Measurements from ENCODE around the gene STEAP4.
"Not testable (repeated sequence)": the region's sequence is repeated elsewhere in the genome, so short reads cannot be mapped to it uniquely, and the experiment has no call there.

The STEAP4 gene

GRCh38 chr7:88311675-88312036 is 5.0 kb upstream of the STEAP4 start:
- DNase-seq: no peak

DNA sequence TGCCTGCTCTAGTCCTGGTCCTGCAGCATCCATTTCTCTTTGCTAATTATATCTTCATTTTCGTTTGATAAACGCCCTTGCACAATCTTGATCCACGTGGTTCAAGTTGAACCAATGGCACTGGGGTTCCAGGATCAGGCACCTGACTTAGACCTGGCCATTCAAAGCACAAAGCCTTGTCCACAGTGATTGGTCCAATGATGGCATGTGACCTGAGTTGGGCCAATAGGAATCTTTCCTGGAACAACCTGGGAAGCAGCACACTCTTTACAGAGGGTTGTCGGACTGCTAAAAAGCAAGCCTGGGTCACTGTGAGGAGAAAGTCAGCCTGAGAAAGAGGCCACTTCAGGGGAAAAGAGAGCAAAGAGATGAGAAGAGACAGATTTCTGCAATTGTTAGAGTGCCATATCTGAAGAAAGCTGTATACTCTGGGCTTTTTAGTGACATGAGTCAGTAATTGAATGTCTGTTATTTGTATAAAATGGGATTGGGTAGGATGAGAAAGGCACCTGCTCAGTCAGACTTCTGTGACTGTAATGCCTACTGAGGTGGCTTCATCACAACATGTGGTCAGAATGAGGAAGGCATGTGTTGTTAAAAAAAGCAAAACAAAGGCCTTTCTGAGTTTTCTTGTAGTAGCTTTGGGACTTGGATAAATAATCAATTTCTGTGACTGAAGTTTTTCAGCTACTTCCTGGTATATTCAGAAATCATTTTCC is 4.4 kb upstream of the STEAP4 start:
- no peak for DNase-seq

DNA sequence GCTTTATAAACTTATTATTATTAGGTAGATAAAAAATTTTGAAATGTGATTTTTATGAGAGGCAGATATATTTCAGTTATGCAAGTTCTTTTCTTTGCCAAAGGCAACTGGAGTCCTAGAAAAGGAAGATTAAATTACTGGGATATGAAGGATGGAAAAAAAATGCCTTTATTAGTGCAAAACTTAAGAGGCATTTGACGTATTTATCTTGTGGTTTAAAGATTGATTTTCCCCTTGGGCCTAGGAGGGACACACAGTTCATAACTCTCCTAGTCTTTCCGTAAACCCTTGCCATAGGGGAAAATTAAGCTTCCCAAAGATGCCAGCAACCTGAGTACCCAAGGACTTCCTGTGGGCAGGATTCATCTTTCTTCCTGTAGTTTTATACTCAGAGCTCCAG is 3.1 kb upstream of the STEAP4 start:
- no peak for DNase-seq

- DNase-seq: no peak
Measured at GRCh38 chr7:88307823-88308222, 1.1 kb upstream of the STEAP4 start.

- DNase-seq: no peak
Measured at GRCh38 chr7:88307412-88307811, 718 bp upstream of the STEAP4 start.

- no peak for DNase-seq
Measured at GRCh38 chr7:88305044-88305443, 1.6 kb downstream of the STEAP4 start.

GRCh38 chr7:88302486-88302885 is 4.2 kb downstream of the STEAP4 start:
- DNase-seq: no peak

- DNase-seq: no peak
Measured at GRCh38 chr7:88301924-88302323, 4.8 kb downstream of the STEAP4 start.

DNA sequence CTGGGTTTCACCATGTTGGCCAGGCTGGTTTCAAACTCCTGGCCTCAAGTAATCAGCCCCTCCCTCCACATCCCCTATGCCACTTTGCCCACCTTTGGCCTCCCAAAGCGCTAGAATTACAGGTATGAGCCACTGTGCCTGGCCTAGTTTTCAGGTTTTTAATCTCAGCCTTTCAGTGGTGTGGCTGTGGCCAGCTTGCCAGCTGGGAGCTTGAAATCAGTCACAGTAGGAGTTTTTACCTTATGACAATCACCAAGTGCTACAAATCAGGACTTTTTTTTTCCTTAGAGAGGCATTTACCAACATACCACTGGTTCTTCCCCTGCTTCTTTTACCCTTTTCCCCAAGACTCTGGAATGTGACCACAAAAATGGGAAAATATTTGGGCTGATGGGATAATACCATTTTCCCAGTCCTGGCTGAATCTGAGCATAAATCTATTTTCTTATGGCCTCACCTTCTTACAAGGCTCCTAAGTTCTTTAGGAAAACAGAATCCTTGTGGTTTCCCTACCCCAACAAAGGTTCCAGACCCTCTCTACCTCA is 6.2 kb downstream of the STEAP4 start:
- no peak for DNase-seq

DNA sequence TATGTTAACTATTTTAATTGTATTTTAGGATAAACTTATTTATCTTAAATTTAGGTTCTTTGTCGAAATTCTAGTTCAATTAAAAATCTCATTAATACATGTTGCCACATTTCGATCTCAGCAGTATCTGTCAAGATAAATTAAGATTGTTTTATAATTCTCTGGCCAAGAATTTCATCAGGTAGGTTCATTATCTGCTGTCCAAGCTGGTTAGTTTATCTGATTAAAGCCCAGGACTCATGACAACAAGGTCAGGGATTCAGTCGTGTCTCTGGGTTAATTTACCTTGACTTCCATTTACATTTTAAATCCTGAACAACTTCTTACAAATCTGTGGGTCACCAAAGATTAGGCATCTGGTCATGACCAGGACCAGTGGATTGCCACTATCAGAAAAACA is 7.6 kb downstream of the STEAP4 start:
- no peak for DNase-seq

DNA sequence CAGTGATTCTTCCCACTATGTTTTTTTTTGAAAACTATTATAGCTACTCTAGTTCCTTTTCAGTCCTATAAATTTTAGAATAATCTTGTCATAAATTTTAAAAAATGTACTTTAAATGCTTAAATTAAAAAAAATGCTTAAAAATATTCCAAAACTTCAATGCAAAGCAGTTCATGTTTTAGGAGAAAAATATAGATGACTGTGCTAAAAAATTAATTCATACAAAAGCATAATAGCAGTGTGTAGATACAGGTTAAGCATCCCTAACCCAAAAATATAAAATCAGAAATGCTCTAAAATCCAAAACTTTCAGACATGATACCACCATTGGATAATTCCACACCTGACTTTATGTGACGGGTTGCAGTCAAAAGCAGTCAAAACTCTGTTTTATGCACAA is 12.8 kb downstream of the STEAP4 start:
- DNase-seq: no peak

- DNase-seq: no peak
Measured at GRCh38 chr7:88291398-88292173, 15.1 kb downstream of the STEAP4 start.

GRCh38 chr7:88290491-88290890 is 16.2 kb downstream of the STEAP4 start:
- no peak for DNase-seq

DNA sequence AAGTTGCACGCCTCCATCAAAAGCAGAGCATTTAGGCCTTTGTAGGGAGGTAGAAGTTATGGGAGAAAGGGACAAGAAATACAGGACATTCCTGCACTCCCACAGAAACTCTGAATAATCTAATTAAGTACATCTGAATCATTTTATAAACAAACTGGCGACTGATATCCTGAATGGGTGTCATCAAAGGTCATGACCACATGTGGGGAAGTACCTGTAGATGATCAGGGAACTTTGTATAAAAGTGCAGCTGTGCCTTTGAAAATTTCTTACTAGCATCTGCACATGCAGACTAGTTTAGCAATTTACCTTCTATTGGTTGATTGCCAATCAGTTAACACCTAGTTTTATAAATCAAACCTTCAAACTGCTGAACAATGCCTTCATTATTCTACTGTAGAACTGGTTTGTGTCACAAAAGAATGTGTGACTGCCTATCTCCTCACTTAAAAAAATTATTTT is 17.1 kb downstream of the STEAP4 start:
- no peak for DNase-seq

- DNase-seq: no peak
Measured at GRCh38 chr7:88281749-88282148, 24.9 kb downstream of the STEAP4 start.

DNA sequence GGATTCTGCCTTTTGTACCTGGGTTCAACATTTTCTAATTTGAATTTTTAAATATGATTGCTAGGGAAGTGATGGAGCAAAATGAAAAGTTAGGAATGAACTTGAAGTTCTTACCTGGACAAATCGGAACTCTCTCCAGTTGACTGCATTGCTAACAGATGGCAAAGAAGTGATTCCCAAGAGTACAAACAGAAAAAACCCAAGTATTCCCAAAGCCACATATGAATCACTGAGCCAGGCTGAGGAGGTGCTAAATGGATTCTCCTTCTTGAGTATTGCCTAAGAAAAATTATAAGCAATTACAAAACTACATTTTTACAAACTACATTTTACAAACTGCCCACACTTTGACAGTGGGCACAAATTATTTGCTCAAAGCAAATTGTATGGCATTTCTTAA is 25.9 kb downstream of the STEAP4 start:
- DNase-seq: no peak

DNA sequence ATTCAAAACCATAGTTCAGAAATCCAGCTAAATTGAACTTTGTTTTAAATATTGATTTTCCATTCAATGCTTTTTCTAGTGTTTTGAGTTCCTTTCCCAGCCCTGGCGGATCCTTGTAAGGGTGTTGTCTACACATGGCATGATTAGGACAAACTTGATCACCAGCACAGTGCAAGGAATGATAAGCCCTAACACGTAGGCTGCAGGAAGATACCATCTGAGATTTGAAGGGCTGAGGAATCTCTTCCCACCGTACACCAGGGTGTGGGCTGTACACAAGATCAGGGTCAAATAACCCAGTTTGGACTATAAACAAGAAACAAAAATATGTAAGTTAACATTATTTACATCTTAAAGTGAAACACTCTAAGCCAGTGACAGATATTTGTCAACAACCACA is 27.4 kb downstream of the STEAP4 start:
- DNase-seq: no peak

GRCh38 chr7:88278881-88279280 is 27.8 kb downstream of the STEAP4 start:
- no peak for DNase-seq

- no peak for DNase-seq
Measured at GRCh38 chr7:88276605-88277153, 30.0 kb downstream of the STEAP4 start.

DNA sequence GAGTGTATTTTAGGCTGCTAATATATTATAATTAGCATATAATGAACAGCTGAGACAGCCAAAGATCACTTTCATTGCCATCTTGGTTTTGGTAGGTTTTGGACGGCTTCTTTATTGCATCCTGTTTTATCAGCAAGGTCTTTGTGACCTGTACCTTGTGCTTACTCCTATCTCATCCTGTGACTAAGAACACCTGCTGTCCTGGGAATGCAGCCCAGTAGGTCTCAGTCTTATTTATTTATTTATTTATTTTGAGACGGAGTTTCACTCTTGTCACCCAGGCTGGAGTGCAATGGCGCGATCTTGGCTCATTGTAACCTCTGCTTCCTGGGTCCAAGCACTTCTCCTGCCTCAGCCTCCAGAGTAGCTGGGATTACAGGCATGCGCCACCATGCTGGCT is 31.8 kb downstream of the STEAP4 start:
- DNase-seq: not testable (repeated sequence)

GRCh38 chr7:88269586-88269985 is 37.1 kb downstream of the STEAP4 start:
- DNase-seq: no peak

DNA sequence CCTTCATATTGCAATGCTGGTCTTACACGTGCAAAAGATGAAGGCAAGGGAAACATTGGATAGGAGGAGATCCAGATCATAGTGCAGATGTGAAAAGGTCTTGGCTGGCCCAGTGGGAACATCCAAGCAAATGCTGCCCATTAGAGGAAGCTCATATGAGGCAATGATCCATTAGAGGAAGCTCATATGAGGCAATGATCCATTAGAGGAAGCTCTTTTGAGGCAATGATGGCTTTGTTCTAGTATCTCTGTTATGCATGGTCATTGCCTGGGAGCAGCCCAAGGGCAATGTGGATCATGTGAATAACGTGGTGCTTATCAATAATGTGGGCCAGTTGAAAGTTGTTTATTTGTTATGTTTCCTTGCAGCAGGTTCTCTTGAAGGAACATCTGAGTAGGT is 37.8 kb downstream of the STEAP4 start:
- no peak for DNase-seq

DNA sequence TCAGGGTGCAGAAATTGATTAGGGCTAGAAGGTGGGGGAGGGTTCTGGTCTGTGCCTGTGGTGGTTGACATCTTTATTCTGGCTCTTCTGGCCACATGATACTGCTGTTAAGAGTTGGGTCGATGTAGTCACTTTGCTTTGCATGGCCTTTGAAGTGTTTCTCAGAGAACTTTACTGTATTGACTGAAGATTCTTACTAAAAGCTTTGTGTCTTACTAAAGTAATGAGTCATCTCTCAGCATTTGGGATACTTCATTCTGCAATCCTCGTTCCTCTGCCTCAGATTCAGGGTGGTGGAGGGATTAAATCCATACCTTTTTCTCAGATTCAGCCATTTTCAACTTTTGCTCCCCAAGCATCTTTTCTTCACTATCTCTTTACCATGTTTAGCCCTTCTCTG is 38.6 kb downstream of the STEAP4 start:
- DNase-seq: no peak

- DNase-seq: no peak
Measured at GRCh38 chr7:88267421-88267820, 39.3 kb downstream of the STEAP4 start.
